ENCODE results near the gene HMG20B.

DNA sequence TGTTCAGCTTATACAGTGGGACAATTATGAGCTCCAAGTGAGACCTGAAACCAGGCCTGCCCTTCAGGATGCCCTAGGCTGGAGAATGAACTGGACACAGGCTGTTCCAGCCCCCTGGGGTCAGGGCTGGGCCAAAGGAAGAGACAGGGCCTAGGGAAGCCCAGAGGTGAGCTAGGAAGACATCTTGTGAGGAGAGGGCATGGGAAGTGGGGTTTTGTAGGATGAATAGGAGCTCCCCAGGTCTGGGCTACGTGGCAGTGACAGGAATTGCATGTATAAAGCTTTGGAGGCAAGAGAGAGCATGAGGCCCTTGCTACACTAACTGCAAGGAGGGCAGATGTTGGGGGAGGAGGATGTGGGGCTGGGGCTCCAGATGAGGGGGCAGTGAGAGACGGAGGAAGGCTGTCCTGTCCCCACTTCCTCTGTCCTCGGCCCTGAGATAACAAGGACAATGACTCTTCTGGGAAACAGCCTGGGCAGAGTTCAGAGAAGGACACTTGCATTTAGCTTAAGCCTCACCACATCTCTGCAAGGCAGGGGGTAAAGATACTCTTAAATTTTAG lies 35.4 kb downstream of the HMG20B start:
- TF ChIP-seq, protein P1, sequence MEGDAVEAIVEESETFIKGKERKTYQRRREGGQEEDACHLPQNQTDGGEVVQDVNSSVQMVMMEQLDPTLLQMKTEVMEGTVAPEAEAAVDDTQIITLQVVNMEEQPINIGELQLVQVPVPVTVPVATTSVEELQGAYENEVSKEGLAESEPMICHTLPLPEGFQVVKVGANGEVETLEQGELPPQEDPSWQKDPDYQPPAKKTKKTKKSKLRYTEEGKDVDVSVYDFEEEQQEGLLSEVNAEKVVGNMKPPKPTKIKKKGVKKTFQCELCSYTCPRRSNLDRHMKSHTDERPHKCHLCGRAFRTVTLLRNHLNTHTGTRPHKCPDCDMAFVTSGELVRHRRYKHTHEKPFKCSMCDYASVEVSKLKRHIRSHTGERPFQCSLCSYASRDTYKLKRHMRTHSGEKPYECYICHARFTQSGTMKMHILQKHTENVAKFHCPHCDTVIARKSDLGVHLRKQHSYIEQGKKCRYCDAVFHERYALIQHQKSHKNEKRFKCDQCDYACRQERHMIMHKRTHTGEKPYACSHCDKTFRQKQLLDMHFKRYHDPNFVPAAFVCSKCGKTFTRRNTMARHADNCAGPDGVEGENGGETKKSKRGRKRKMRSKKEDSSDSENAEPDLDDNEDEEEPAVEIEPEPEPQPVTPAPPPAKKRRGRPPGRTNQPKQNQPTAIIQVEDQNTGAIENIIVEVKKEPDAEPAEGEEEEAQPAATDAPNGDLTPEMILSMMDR (IDR thresholded peaks at IDR 0.05): no peak
- TF ChIP-seq POLR2A (IDR thresholded peaks at IDR 0.05): no peak

Measured in esophagus squamous epithelium (tissue), 4 donors.